HG02623 (cell line): ENCODE results near the gene B3GALT4.
A peak's percentile ranks its signal among the peaks of the same experiment; 100 is the strongest.
"Not testable (repeated sequence)": the region's sequence is repeated elsewhere in the genome, so short reads cannot be mapped to it uniquely, and the experiment has no call there.

Source experiments
- ATAC-seq: cut with Tn5 transposase; IDR thresholded peaks from one replicate; pipeline ENCODE4 v1.9.1; 2021; ENCODE audit warnings: moderate library complexity; ENCODE audit not compliant: unreplicated experiment

The B3GALT4 gene

DNA sequence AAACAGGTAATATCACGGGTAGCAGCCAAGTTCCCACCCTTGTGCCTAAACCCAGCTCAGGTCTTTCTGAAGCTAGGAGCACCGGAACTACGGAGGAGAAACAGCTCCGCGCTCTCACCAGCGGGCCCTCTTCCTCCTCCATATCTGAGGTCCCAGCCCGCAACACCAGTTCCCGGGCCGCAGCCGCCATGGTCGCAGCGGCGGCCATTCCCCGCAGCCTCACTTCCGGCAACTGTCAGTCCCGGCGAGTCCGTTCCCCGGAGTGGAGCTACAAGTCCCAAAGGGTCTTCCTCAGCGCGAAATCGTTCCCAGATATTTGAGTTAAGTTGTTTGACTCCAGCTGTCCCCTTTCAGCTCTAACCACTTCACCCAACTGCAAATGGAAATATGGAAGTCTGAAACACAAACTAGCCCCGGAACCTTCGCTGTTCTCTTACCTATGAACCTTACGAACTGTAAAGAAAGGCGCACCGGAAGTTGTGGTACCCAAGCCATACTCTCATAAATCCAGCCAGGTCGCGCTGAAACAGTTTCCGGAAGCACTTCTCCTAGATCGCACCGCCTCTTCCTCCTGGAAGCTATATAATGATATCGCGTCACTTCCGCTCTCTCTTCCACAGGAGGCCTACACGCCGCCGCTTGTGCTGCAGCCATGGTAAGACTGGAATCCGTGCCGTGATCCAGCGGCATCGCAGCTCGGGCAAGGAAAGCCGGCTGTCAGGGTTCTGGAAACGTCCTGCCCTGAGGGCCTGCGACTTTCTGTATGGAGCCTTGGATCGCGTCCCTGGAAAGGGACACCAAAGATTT, 5.3 kb upstream of the B3GALT4 start, which contains the start of the genes RPS18 and VPS52:
Gene RPS18 (plus strand): TSS at position 608 of the 807 bp plus-strand sequence. CDS start 45 bp downstream, at position 653.
Gene VPS52 (minus strand): TSS at position 409 of the 807 bp plus-strand sequence. CDS start 201 bp downstream, at position 208.
- ATAC-seq: peak; percentile 72

DNA sequence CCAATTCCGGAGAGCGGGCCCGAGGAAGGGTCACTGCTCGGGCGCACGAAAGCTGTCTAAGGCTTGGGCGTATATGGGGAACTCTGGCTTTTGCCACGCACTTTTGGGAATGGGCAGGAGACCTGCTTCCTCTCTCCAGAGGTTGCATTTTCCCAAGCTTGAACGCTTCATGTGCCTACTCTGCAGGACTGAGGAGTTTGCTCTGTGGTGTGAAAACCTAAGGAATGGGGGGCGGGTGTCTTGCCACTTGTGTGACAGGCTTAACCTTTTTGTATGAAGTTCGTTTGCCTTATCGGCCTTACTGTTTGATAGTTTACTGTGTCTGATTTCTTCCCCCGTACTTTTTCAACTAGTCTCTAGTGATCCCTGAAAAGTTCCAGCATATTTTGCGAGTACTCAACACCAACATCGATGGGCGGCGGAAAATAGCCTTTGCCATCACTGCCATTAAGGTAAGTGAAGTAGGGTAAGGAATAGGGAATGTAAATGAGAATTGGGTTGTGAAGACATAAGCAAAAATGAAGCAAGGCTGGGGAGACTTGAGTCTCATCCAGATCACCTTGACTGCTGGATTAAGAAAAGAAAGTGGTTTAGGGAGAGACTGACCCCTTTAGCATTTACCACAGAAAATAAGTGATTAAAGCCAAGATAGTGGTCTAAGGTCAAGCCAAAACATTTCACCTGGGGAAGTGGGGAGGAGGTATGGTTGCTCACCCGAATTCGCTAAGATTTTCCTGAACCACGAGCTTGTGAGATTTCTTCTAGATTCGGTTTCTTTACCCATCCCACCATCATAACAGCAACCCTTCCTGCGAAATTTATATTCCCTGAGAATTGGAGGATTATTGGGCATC, 4.4 kb upstream of the B3GALT4 start:
- peak; percentile 11 for ATAC-seq

DNA sequence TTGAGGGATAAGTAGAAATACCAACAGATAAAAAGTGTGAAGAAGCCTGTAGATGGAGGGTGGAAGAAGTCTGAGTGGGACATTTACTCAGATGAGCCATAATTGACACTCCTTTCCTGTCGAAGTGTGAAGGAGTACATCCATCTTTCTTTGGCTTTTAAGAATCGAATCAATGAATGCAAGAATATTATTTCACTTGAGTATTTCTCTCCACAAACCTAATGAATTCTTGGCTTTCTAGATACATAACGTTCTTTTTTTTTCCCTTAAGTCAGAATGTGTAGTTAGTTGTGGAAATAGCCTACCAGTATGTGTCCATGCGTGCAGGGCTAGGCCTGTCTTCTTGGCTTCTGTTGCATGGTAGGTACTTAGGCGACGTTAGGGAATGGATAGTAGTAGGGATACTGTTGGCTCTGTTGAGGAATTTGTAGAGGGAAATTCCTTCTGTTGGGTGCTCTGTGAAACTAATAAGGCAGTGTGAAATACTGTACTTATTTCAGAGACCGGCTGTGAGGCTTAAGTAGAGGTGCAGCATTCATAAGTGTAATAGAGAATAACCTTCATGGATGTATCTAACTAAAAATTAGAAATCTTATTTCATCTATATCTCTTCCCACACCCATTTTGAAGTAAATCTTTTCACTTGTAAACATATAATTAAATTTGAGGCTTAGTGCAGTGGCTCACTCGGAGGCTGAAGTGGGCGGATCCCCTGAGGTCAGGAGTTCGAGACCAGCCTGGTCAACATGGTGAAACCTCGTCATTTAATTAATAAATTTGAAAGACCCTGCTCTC, 3.6 kb upstream of the B3GALT4 start:
- no peak for ATAC-seq

DNA sequence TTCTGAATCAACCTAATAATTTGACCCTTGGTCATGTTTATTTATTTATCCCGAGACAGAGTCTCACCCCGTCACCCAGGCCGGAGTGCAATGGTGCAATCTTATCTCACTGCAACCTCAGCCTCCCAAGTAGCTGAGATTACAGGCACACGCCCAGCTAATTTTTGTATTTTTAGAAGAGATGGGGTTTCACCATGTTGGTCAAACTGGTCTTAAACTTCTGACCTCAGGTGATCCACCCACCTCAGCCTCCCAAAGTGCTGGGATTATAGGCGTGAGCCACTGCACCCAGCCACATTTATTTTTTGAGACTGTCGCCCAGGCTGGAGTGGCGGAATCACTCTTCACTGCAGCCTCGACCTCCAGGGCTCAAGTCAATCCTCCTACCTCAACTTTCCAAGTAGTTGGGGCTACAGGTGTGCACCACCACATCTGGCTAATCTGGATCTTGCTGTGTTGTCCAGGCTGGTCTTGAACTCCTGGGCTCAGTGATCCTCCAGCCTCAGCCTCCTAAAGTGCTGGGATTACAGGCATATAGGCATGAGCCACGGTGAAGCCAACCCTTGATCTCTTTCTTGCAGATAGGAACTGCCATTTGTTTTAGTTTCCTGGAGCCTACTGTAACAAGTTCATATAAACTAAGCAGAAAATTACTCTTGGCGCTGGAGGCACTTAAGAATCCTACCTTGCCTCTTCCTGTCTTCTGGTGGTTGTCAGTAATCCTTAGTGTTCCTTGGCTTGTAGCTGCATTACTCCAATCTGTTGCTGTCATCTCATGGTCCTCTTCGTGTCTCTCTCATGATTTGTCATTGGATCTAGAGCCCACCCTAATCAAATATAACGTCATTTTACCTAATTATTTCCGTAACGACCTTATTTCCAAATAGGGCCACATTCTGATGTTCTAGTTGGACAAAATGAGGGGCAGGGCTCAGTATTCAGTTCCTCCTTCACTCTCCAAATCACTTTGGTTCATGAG, 2.7 kb upstream of the B3GALT4 start:
- ATAC-seq: no peak

DNA sequence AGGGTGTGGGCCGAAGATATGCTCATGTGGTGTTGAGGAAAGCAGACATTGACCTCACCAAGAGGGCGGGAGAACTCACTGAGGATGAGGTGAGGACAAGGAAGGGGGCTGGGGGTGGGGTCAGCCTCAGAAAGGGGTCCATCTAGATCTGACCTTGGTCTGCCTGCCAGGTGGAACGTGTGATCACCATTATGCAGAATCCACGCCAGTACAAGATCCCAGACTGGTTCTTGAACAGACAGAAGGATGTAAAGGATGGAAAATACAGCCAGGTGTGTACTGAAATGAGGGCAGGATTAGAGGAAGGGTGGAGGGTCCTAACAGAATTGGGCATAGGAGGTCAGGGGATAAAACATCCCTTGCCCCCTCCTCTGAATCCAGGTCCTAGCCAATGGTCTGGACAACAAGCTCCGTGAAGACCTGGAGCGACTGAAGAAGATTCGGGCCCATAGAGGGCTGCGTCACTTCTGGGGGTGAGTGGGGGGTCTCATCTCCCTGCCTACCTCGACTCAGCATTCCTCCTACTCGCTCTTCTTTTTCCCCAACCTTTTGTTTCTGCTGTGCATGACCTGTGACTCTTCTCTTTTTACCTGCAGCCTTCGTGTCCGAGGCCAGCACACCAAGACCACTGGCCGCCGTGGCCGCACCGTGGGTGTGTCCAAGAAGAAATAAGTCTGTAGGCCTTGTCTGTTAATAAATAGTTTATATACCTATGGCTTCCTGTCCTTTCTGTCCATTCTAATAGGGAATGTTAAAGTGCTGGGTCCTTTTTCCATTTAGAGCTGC, 935 bp upstream of the B3GALT4 start:
- not testable (repeated sequence) for ATAC-seq

DNA sequence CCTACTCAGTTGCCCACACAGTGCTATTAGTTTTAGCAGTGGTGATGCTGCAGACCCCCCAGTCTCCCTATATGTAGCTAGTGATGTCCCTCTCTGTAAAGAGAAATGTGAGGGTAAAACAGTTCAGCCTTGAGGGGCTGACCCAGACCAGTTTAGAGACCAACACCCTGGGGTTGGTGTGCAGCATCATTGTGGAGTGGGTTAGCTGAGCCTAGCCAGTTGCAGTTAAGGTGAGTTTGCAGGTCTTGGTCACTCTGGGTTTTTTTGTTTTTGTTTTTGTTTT, 401 bp upstream of the B3GALT4 start:
- no peak for ATAC-seq

DNA sequence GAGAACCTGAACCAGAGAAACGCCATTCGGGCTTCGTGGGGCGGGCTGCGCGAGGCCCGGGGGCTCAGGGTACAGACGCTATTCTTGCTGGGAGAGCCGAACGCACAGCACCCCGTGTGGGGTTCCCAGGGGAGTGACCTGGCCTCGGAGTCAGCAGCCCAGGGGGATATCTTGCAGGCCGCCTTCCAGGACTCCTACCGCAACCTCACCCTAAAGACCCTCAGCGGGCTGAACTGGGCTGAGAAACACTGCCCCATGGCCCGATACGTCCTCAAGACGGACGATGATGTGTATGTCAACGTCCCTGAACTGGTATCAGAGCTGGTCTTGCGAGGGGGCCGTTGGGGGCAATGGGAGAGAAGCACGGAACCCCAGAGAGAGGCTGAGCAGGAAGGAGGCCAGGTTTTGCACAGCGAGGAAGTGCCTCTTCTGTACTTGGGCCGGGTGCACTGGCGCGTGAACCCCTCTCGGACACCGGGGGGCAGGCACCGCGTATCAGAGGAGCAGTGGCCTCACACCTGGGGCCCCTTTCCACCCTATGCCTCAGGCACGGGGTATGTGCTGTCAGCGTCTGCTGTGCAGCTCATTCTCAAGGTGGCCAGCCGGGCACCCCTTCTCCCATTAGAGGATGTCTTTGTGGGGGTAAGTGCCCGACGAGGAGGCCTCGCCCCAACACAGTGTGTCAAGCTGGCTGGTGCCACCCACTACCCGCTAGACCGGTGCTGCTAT, 904 bp downstream of the B3GALT4 start:
- no peak for ATAC-seq

DNA sequence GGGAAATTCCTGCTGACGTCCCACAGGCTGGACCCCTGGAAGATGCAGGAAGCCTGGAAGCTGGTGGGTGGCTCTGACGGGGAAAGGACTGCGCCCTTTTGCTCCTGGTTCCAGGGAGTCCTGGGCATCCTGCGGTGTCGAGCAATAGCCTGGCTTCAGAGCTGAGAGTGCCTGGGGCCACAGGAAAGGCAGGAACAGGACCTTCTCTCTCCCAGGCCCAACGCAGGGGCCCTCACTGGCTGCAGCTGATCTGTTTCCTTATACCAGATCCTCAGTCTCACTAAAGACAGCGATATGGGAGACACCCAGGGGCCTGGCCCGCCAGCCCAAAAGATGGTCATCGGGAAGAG, 1.4 kb downstream of the B3GALT4 start:
- ATAC-seq: no peak

DNA sequence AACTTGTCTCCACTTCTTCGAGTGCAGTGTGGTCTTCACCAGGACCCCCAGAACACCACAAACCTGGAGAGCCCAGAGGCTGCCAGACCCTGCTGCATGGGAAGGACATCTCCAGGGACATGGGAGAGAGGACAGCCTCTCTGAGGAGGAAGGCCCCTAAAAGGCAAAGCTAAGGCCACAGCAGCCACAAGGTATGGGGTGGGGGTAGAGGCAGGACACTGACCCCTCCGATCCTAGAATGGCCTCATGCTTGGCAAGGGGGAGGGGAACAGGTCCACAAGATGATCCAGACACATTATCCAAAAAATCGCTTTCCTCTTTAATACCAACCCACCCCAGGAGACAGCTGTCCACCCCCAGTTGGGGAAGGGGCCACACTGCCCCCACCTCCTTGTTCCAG, 1.9 kb downstream of the B3GALT4 start:
- ATAC-seq: no peak

DNA sequence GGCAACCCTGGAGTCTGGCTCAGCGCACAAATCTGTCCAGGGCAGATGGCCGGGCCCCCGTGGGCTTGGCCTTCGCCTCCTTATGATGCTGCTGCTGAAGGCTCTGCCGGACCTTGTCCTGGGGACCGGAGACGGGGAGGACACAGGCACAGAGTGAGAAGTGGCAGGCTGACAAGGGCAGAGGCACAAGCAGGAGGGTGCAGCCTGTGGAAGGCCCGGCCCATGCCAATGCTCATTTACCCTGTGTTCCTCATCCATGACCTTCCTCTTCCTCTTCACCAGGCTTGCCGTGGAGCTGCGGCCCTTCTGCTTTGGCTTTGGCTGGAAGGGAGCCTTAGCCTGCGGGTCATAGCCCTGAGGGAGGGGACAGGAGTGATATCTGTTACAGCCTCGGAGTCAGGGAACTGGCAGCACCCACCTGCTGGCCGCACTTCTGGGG, 2.4 kb downstream of the B3GALT4 start:
- no peak for ATAC-seq

DNA sequence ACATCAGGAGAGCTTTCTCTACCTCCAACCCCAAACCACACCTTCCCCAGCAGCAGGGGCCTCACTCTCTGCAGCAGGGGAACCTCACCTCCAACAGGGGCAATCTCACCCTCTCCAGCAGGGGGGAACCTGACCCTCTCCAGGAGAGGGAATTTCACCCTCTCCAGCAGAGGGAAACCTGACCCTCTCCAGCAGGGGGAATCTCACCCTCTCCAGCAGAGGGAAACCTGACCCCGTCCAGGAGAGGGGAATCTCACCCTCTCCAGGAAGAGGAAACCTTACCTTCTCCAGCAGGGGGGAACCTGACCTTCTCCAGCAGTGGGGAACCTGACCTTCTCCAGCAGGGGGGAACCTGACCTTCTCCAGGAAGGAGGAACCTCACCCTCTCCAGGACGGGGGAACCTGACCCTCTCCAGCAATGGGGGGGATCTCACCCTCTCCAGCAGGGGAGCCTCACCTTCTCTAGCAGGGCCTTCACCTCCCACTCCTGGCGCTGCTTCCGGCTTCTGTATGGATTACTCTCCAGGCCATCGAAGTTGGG, 3.1 kb downstream of the B3GALT4 start:
- ATAC-seq: no peak

DNA sequence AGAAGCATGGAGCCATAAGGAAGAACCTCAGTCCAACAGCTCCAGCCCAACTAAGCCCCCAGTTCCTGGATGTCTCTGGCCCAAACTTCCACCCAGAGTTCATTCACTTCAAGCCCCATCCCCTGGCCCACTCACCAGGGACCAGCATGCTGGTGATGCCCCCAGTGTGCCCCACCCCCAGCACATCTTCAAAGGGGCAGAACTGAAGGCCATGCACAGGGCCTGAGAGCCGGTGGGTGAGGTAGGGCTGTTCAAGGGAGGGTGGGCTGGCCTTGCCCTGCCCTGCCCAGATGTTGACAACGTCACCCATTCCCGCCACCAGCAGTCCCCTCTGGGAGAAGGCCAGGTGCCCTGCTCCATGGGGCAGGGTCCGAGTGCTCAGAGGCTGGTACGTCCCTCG, 3.6 kb downstream of the B3GALT4 start:
- ATAC-seq: no peak

DNA sequence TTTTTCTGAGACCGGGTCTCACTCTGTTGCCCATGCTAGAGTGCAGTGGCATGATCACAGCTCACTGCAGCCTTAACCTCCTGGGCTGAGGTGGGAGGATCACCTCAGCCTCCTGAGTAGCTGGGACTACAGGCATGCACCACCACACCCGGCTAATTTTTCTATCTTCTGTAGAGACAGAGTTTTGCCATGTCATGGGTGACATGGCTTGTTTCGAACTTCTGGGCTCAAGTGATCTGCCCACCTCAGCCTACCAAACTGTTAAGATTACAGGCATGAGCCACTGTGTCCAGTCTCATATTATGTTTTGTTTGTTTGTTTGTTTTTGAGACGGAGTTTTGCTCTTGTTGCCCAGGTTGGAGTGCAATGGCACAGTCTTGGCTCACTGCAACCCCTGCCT, 8.3 kb downstream of the B3GALT4 start:
- ATAC-seq: not testable (repeated sequence)

DNA sequence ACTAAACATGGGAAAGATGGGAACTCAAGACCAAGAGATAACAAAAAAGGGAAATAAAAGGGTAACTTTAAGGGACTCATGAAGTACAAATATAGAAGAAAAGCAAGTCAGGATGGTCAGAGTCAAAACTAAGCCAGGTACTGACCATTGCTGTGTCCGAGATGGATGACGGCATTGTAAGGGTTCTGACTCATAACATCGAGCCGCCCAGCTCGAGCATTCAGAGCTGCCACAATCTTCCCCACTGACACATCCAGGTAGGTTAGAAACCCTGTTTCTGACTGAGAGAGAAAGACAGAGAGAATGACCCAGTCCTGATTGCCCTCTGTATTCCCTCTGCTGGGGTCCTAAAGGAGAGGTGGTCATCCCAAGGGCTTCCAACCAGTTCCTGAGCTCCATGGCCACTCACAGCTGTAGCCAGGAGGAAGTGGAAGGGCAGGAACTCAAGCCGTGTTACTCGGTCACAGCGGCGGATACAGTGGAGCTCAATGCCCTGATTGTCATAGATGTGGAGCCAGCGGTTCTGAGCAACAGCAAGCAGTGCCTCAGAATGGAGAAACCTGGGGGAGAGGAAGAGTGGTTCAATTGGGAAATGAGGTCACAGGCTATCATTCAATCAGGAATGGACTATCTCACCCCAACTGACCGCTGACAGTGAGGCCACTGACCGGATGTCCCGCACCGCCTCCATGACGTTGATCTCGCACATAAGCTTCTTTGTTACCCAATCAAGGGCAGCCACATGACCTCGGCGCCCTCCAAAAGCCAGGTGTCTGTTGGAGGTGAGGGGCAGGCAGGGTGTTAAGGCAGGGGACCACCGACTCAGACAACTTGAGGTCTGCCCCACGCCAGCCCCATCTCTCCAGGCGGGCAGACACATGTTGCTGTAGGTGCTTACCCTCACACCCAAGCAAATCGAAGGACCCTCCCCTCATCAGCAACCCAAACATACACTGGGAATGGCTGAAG, 10.3 kb downstream of the B3GALT4 start:
- ATAC-seq: no peak

DNA sequence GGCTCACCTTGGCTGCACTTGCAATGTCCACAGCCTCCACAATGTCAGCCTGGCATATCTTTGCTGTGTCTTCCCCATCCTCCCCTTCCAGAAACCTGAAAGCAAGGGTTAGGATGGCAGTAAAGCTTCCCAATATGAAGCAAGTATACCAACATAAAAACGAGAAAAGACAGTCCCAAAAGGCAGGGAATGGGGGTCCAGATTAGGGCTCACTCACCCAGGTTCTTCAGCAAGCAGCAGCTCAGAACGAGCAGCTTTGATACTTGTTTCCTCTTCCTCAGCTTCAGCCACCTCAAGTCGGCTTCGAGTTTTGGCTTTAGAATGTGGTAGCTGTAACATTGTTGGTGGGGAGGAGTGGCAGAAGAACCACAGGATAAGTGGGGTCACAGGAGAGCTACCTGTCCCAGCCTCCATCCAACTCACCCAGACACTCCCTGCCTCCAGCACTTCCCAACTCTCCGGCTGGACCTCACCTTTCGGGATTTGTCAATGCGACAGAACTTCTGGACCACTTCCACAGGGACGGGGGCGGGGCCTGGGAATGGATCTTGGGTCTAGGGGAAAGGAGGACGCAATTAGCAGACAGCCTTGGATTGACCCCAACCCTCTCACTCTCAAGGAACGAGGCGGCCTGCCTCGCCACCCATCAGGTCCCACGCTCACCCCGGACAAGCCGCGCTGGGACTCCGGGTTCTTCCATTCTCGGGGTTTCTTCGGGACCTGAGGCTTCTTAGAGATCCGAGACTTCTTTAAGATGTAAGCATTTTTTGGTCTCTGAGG, 11.4 kb downstream of the B3GALT4 start:
- ATAC-seq: no peak
